HEK293 (cell line): ENCODE results near the gene DPY19L3.

Experiments used
- CTCF ChIA-PET: fragments of 350-600 bp; formaldehyde crosslinking; extraction: SDS; loops from one replicate; lab custom pipeline; 2021; ENCODE audit warnings: antibody characterized with exemption; lab: Yijun Ruan, JAX
- POLR2A ChIA-PET: fragments of 300-600 bp; formaldehyde crosslinking; extraction: SDS; loops from one replicate; lab custom pipeline; 2020; ENCODE audit warnings: antibody characterized with exemption, inconsistent platforms; lab: Yijun Ruan, JAX
- H3K27ac ChIP-seq: fragments of 200-500 bp; sonication (Bioruptor generic); 2 replicates; pipeline ENCODE4 v1.5.1; 2014; ENCODE audit warnings: low read depth, low read length, control low read depth, inconsistent platforms; ENCODE audit errors: extremely low read depth
- H3K36me3 ChIP-seq, 2 experiments: fragments of 200-500 bp in 1 of 2; sonication (Bioruptor generic) in 1 of 2; 1 replicate in 1 of 2; 2 replicates in 1 of 2; pipeline ENCODE4 v1.5.1; 2014 to 2017; ENCODE audit warnings: inconsistent platforms in 2 of 2, low read length in 2 of 2; ENCODE audit not compliant: control insufficient read depth in 2 of 2, insufficient read depth in 1 of 2
- H3K4me1 ChIP-seq: fragments of 200-500 bp; sonication (Bioruptor generic); 2 replicates; pipeline ENCODE4 v1.5.1; 2014; ENCODE audit warnings: mild to moderate bottlenecking, low read length, inconsistent platforms; ENCODE audit not compliant: control insufficient read depth, insufficient read depth
- H3K4me3 ChIP-seq: 2 replicates; pipeline ENCODE4 v1.5.1; 2011; ENCODE audit warnings: low read depth, mild to moderate bottlenecking, control low read depth, low read length, moderate library complexity
- H3K9me3 ChIP-seq: fragments of 200-500 bp; sonication (Bioruptor generic); 2 replicates; pipeline ENCODE4 v1.5.1; 2014; ENCODE audit warnings: low read depth, low read length, inconsistent platforms; ENCODE audit not compliant: control insufficient read depth, insufficient read depth
- EGR2 ChIP-seq: fragments of 450-650 bp; formaldehyde crosslinking; IDR thresholded peaks from 2 replicates; pipeline ENCODE4 v1.5.1; 2016; ENCODE audit warnings: low read depth, missing biosample characterization, missing genetic modification characterization
- GFI1B ChIP-seq: fragments of 450-650 bp; formaldehyde crosslinking; IDR thresholded peaks from 2 replicates; pipeline ENCODE4 v1.5.1; 2016; ENCODE audit warnings: missing biosample characterization, missing genetic modification characterization
- HOXC10 ChIP-seq: sonication (generic); formaldehyde crosslinking; IDR thresholded peaks from 2 replicates; pipeline ENCODE4 v1.8.1; 2023; ENCODE audit warnings: mild to moderate bottlenecking, missing genetic modification reagents
- MYNN ChIP-seq: fragments of 450-650 bp; formaldehyde crosslinking; IDR thresholded peaks from 2 replicates; pipeline ENCODE4 v1.5.1; 2016; ENCODE audit warnings: missing biosample characterization, missing genetic modification characterization, borderline replicate concordance
- RBAK ChIP-seq: fragments of 450-650 bp; formaldehyde crosslinking; IDR thresholded peaks from 2 replicates; pipeline ENCODE4 v1.5.1; 2016; ENCODE audit warnings: missing biosample characterization, missing genetic modification characterization
- TRIM28 ChIP-seq: IDR thresholded peaks from 2 replicates; pipeline ENCODE4 v1.6.1; 2011; ENCODE audit warnings: low read length, control low read depth, borderline replicate concordance
- ZBTB17 ChIP-seq: fragments of 450-650 bp; formaldehyde crosslinking; IDR thresholded peaks from 2 replicates; pipeline ENCODE4 v1.5.1; 2016; ENCODE audit warnings: missing biosample characterization, missing genetic modification characterization
- ZFHX2 ChIP-seq: fragments of 450-650 bp; formaldehyde crosslinking; conservative IDR thresholded peaks from 2 replicates; pipeline ENCODE4 v1.5.1; 2016; ENCODE audit warnings: missing biosample characterization, missing genetic modification characterization
- ZFP41 ChIP-seq: fragments of 450-650 bp; formaldehyde crosslinking; IDR thresholded peaks from 2 replicates; pipeline ENCODE4 v1.5.1; 2016; ENCODE audit warnings: missing biosample characterization, missing genetic modification characterization, borderline replicate concordance
- ZNF121 ChIP-seq: fragments of 450-650 bp; formaldehyde crosslinking; IDR thresholded peaks from 2 replicates; pipeline ENCODE4 v1.5.1; 2016; ENCODE audit warnings: missing biosample characterization, missing genetic modification characterization
- ZNF174 ChIP-seq: fragments of 450-650 bp; formaldehyde crosslinking; IDR thresholded peaks from 2 replicates; pipeline ENCODE4 v1.5.0; 2017; ENCODE audit warnings: missing biosample characterization, mild to moderate bottlenecking, missing genetic modification characterization
- ZNF175 ChIP-seq: fragments of 450-650 bp; formaldehyde crosslinking; IDR thresholded peaks from 2 replicates; pipeline ENCODE4 v1.5.1; 2016; ENCODE audit warnings: missing biosample characterization, missing genetic modification characterization
- ZNF248 ChIP-seq: fragments of 450-650 bp; formaldehyde crosslinking; IDR thresholded peaks from 2 replicates; pipeline ENCODE4 v1.5.1; 2017; ENCODE audit warnings: missing biosample characterization, missing genetic modification characterization
- ZNF274 ChIP-seq, 2 experiments: fragments of 200-500 bp in 1 of 2; fragments of 450-650 bp in 1 of 2; sonication (Bioruptor generic) in 1 of 2; formaldehyde crosslinking in 1 of 2; IDR thresholded peaks; 2 replicates each; pipeline versions ENCODE4 v1.5.1 to v1.6.1; 2014 to 2016; ENCODE audit warnings: borderline replicate concordance in 1 of 2, inconsistent platforms in 1 of 2, low read length in 1 of 2, missing biosample characterization in 1 of 2, missing genetic modification characterization in 1 of 2
- ZNF311 ChIP-seq: fragments of 450-650 bp; formaldehyde crosslinking; IDR thresholded peaks from 2 replicates; pipeline ENCODE4 v1.5.1; 2017; ENCODE audit warnings: missing biosample characterization, missing genetic modification characterization, borderline replicate concordance
- ZNF404 ChIP-seq: fragments of 450-650 bp; formaldehyde crosslinking; IDR thresholded peaks from 2 replicates; pipeline ENCODE4 v1.5.1; 2017; ENCODE audit warnings: missing biosample characterization, missing genetic modification characterization
- ZNF48 ChIP-seq: fragments of 450-650 bp; formaldehyde crosslinking; IDR thresholded peaks from 2 replicates; pipeline ENCODE4 v1.5.1; 2016; ENCODE audit warnings: missing biosample characterization, missing genetic modification characterization
- ZNF548 ChIP-seq: fragments of 450-650 bp; formaldehyde crosslinking; IDR thresholded peaks from 2 replicates; pipeline ENCODE4 v1.5.1; 2016; ENCODE audit warnings: missing biosample characterization, missing genetic modification characterization
- ZNF549 ChIP-seq: fragments of 450-650 bp; IDR thresholded peaks from 2 replicates; pipeline ENCODE4 v1.5.1; 2018; ENCODE audit warnings: missing biosample characterization, missing genetic modification characterization, mild to moderate bottlenecking, inconsistent platforms, moderate library complexity
- ZNF843 ChIP-seq: fragments of 450-650 bp; formaldehyde crosslinking; IDR thresholded peaks from 2 replicates; pipeline ENCODE4 v1.5.1; 2016; ENCODE audit warnings: missing biosample characterization, missing genetic modification characterization
- TF ChIP-seq, protein P1 (sequence below): sonication (generic); formaldehyde crosslinking; IDR thresholded peaks from 2 replicates; pipeline ENCODE4 v1.8.1; 2022; ENCODE audit warnings: mild to moderate bottlenecking, moderate library complexity, missing genetic modification reagents
- TF ChIP-seq, protein P2 (sequence below): fragments of 450-650 bp; formaldehyde crosslinking; optimal IDR thresholded peaks from 2 replicates; pipeline ENCODE3; 2016; ENCODE audit warnings: missing biosample characterization, mild to moderate bottlenecking, missing genetic modification characterization
- TF ChIP-seq, protein P3 (sequence below): fragments of 450-650 bp; formaldehyde crosslinking; IDR thresholded peaks from 2 replicates; pipeline ENCODE4 v1.5.1; 2017; ENCODE audit warnings: missing biosample characterization, missing genetic modification characterization
- TF ChIP-seq, protein P4 (sequence below): fragments of 450-650 bp; formaldehyde crosslinking; IDR thresholded peaks from 2 replicates; pipeline ENCODE4; 2016; ENCODE audit warnings: missing biosample characterization, missing genetic modification characterization

The DPY19L3 gene

DNA sequence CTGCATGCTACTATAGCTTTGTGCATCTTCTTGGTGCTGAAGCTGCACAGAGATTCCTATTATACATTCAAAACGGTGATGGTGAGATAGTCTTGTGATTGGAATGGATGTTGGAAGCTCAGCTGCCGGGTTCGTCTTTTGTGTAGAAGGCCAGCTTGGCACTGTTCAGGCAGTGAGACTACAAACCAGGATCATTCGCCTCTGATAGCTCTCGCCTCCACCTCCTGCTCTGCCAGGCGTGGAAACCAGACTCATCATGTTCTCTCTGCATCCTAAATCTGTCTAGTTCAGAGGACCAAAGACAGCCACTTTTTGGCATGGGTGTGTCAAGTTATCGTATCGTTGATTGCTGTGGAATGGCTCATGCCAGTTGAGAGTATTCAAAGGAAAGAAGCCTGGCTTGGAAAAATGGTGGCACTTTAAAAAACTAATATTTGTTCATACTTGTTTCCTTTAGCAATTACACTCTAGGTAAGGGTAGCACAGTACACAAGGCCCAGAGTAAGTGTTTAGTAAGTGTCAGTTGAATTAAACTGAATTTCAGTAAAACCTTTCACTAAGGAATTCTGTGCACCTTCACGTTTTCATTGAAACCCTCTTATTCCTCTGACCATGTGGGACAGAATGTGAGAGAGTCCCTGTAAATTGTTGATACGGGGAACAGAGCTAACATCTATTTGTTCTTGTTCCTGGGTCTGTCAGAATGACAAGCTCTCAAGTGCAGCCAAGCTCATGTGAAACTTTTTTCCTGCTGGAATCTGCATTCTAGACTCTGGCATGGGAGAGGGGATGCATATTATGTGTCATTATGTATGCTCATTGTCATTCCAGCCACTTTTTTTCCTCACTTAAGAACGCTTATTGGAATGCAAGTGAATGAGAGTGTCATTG is 69.8 kb downstream of the DPY19L3 start:
- H3K9me3 ChIP-seq: no peaks in the 10 kb centered on the region
- H3K27ac ChIP-seq: no peak overlapping the region
- no peak overlapping the region for H3K4me3 ChIP-seq
- ChIA-PET POLR2A (interaction anchor here (0.7 kb wide), 1 partner anchor 128 kb away, joined by 6 read pairs; no protein-coding TSS in a partner anchor), CTCF (interaction anchor here (0.5 to 3.0 kb wide), 3 partner anchors 11 to 207 kb away, joined by 3 to 25 read pairs (median 3); no protein-coding TSS in a partner anchor)
- peaks cover 3% of the 10 kb centered on the region; the same call in 1 of the 2 replicates for H3K4me1 ChIP-seq
- no peak for TF ChIP-seq ZNF248 (tag by site-specific recombination)
- TF ChIP-seq ZNF175 (tag by site-specific recombination): no peak
- TF ChIP-seq ZFHX2 (tag by site-specific recombination): no peak
- TF ChIP-seq TRIM28: no peak
- no peak for TF ChIP-seq ZNF404 (tag by site-specific recombination)
- TF ChIP-seq HOXC10 (CRISPR knock-in tag): no peak
- no peak for TF ChIP-seq MYNN (tag by site-specific recombination)
- no peak for TF ChIP-seq ZNF121 (tag by site-specific recombination)
- peaks cover 46 to 47% of the 10 kb centered on the region in 2 experiments for H3K36me3 ChIP-seq

DNA sequence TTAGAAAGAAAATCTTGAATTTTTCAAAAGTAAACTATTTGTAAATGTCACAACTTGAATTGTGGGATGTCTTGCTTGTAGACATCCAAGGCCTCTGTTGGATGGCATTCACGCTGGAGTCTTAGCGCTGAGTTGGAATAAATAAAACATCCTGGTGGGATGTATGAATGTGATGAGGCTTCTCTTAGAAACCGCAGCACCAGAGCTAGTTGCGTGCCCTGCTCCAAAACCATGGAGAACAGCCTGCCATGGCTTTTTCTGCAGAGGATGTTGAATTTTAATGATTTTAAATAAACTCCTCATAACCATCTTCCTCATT is 70.4 kb downstream of the DPY19L3 start:
- ChIA-PET POLR2A (interaction anchor here (0.7 kb wide), 1 partner anchor 128 kb away, joined by 6 read pairs; no protein-coding TSS in a partner anchor), CTCF (interaction anchor here (0.5 to 3.0 kb wide), 4 partner anchors 12 to 207 kb away, joined by 3 to 25 read pairs (median 3); no protein-coding TSS in a partner anchor)
- no peaks in the 10 kb centered on the region for H3K9me3 ChIP-seq
- H3K36me3 ChIP-seq: peaks cover 48 to 52% of the 10 kb centered on the region in 2 experiments
- no peak for TF ChIP-seq ZNF548 (tag by site-specific recombination)
- TF ChIP-seq ZNF174 (tag by site-specific recombination): no peak
- TF ChIP-seq, protein P1, sequence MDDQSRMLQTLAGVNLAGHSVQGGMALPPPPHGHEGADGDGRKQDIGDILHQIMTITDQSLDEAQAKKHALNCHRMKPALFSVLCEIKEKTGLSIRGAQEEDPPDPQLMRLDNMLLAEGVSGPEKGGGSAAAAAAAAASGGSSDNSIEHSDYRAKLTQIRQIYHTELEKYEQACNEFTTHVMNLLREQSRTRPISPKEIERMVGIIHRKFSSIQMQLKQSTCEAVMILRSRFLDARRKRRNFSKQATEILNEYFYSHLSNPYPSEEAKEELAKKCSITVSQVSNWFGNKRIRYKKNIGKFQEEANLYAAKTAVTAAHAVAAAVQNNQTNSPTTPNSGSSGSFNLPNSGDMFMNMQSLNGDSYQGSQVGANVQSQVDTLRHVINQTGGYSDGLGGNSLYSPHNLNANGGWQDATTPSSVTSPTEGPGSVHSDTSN (CRISPR knock-in tag): no peak
- no peak for TF ChIP-seq ZNF274 (IDR thresholded peaks at IDR 0.05; ENCODE audit: low read length)
- no peak for TF ChIP-seq ZNF274 (tag by site-specific recombination; IDR thresholded peaks at IDR 0.05; ENCODE audit: borderline replicate concordance)
- no peak for TF ChIP-seq EGR2 (tag by site-specific recombination)
- TF ChIP-seq ZNF843 (tag by site-specific recombination): no peak
- TF ChIP-seq ZNF48: no peak
- TF ChIP-seq ZNF311 (tag by site-specific recombination): no peak
- TF ChIP-seq, protein P2, sequence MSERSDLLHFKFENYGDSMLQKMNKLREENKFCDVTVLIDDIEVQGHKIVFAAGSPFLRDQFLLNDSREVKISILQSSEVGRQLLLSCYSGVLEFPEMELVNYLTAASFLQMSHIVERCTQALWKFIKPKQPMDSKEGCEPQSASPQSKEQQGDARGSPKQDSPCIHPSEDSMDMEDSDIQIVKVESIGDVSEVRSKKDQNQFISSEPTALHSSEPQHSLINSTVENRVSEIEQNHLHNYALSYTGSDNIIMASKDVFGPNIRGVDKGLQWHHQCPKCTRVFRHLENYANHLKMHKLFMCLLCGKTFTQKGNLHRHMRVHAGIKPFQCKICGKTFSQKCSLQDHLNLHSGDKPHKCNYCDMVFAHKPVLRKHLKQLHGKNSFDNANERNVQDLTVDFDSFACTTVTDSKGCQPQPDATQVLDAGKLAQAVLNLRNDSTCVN: no peak
- no peak for TF ChIP-seq ZNF549
- TF ChIP-seq, protein P3, sequence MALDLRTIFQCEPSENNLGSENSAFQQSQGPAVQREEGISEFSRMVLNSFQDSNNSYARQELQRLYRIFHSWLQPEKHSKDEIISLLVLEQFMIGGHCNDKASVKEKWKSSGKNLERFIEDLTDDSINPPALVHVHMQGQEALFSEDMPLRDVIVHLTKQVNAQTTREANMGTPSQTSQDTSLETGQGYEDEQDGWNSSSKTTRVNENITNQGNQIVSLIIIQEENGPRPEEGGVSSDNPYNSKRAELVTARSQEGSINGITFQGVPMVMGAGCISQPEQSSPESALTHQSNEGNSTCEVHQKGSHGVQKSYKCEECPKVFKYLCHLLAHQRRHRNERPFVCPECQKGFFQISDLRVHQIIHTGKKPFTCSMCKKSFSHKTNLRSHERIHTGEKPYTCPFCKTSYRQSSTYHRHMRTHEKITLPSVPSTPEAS: no peak
- no peak for TF ChIP-seq ZBTB17 (tag by site-specific recombination)
- TF ChIP-seq RBAK (tag by site-specific recombination): no peak
- no peak for TF ChIP-seq ZFP41
- TF ChIP-seq, protein P4, sequence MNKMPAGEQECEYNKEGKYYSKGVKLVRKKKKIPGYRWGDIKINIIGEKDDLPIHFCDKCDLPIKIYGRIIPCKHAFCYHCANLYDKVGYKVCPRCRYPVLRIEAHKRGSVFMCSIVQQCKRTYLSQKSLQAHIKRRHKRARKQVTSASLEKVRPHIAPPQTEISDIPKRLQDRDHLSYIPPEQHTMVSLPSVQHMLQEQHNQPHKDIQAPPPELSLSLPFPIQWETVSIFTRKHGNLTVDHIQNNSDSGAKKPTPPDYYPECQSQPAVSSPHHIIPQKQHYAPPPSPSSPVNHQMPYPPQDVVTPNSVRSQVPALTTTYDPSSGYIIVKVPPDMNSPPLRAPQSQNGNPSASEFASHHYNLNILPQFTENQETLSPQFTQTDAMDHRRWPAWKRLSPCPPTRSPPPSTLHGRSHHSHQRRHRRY (tag by site-specific recombination): no peak
- no peak for TF ChIP-seq GFI1B (tag by site-specific recombination)
- no peak overlapping the region for H3K27ac ChIP-seq
- peaks cover 3% of the 10 kb centered on the region; the same call in 1 of the 2 replicates for H3K4me1 ChIP-seq
- no peak overlapping the region for H3K4me3 ChIP-seq
